GM10266 (cell line): ENCODE measurements around the gene DNAJB6.

Source experiments
- DNase-seq: peaks from one replicate; pipeline ENCODE4 v3.0.0; 2012; ENCODE audit errors: extremely low spot score
- TF ChIP-seq, protein P1 (sequence below): IDR thresholded peaks from 2 replicates; pipeline ENCODE4 v1.5.1; 2012; ENCODE audit warnings: mild to moderate bottlenecking, low read depth; ENCODE audit not compliant: control insufficient read depth, insufficient read depth; ENCODE audit errors: missing control alignments

The DNAJB6 gene

DNA sequence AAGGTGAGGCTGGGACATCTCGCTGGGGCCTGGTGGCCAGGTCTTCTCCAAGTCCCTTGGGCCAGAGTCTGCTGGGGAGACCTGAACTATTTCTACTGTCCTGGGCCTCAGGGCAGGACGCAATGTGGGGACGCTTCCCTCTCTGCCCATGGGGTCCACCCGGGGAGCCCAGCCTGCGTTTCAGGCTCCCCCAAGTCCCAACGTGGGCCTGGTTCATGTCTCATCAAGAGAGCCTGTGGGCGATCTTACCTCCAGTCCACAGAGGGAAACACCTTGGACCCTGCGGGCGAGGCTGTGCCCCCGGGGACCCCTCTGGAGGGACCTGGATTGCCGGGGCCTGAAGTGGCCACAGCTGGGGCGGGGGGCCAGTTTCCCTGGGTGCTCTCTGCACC is 91.7 kb downstream of the DNAJB6 start:
- TF ChIP-seq, protein P1, sequence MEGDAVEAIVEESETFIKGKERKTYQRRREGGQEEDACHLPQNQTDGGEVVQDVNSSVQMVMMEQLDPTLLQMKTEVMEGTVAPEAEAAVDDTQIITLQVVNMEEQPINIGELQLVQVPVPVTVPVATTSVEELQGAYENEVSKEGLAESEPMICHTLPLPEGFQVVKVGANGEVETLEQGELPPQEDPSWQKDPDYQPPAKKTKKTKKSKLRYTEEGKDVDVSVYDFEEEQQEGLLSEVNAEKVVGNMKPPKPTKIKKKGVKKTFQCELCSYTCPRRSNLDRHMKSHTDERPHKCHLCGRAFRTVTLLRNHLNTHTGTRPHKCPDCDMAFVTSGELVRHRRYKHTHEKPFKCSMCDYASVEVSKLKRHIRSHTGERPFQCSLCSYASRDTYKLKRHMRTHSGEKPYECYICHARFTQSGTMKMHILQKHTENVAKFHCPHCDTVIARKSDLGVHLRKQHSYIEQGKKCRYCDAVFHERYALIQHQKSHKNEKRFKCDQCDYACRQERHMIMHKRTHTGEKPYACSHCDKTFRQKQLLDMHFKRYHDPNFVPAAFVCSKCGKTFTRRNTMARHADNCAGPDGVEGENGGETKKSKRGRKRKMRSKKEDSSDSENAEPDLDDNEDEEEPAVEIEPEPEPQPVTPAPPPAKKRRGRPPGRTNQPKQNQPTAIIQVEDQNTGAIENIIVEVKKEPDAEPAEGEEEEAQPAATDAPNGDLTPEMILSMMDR = no peak
- DNase-seq = no peak

DNA sequence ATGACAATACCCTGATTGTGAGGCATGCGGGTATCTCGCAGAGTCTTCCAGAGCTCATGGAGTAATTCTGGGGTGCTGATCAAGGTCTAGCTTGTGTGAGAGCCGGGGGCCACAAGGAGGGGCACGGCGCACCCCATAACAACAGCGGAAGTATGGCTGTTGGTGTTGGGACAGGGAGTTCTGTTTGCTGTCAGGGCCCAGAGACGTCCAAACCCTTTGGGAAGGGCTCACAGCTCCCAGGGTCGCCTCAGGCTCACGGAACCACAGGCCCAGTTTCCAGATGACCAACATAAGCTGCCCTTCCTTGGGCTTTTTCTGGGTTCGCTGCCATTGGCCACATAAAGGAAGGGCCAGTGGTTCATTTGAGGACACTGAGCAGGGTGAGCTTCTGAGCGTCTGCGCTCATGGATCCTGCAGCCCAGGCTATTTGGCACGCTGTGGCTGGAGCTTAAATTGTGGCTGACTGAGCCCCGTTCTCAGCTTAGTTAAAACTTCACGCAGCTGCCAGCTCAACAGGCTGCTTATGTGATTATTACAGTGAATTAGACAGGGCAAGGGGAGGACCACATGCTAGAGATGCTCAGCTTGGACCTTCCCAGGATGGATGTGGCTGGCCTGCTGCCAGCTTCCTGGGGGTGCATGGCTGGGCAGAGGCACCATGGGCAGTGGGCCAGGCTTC is 92.3 kb downstream of the DNAJB6 start:
- TF ChIP-seq, protein P1 = no peak
- DNase-seq = no peak

DNA sequence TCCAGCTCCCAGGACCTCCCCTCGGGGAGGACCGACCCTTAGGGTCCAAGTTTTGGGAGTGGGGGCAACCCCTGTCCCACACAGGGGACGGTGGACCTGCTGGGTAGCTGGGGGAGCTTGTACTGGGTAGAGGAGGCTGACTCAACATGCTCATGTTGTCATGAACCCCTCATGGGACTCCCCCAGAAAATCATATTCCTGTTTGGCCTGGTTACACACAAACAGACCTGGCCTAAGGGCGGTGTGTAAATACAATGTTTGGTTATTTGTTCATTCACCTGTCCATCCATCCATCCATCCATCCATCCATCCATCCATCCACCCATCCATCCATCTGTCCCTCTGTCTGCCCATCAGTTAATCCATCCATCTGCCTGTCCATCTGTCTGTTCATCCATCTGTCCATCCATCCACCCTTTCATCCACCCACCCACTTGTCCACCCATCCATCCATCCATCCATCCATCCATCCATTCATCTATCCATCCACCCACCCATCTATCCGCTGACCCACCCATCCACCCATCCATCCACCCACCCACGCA is 92.9 kb downstream of the DNAJB6 start:
- DNase-seq = no peak
- TF ChIP-seq, protein P1 = no peak

DNA sequence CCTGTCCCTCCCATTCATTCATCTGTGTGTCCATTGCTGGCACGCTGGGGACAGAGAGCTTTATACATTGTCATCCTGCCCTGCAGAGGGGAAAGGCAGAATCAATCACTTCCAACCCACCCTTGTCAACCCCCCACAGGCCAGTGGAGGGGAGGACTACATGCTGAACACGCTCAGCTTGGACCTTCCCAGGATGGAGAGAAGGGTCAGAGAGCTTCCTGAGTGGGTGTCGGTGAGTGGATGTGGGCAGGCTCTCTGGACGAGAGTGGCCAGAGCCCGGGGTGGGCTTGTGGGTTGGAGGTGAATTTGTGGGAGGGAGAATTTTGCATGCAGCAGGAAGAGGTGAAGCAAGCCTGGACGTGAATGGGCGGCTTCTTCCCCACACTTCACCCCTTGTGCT is 93.9 kb downstream of the DNAJB6 start:
- TF ChIP-seq, protein P1 = no peak
- no peak for DNase-seq

DNA sequence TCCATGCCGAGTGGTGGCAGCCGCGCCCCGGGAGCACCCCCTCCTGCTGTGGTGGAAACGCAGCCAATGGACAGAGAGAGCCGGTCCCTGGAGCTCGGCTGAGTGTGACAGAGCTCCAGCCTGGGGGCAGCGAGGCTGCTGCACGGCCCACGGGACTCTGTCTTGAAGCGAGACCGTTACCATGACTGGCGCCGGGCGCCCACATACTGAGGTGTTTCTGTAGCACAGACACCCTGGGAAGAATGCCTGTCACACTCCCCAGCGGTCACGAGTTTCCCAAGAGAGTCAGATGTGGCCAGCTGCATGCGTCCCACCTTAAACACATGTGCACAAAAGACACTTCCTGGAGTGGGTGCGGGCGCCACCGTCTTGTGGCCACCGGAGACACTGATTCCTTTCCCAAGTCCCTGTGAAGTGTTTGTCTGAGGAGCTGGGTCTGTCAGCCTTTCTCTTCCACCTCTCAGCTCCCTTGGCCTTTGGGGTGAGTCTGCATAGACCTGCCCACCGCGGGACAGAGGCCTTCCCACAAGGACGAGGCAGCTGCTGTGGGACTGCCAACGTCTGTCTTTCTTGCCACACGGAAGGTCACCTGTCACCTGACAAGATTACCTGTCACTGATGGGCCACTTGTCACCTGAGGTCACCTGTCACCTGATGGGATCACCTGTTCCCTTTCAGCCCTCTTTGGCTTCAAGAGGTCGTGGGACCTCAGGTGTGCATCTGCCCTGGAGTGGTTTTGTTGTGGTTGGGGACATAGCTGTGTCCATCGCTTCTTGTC is 94.6 kb downstream of the DNAJB6 start:
- TF ChIP-seq, protein P1 = no peak
- DNase-seq = no peak

DNA sequence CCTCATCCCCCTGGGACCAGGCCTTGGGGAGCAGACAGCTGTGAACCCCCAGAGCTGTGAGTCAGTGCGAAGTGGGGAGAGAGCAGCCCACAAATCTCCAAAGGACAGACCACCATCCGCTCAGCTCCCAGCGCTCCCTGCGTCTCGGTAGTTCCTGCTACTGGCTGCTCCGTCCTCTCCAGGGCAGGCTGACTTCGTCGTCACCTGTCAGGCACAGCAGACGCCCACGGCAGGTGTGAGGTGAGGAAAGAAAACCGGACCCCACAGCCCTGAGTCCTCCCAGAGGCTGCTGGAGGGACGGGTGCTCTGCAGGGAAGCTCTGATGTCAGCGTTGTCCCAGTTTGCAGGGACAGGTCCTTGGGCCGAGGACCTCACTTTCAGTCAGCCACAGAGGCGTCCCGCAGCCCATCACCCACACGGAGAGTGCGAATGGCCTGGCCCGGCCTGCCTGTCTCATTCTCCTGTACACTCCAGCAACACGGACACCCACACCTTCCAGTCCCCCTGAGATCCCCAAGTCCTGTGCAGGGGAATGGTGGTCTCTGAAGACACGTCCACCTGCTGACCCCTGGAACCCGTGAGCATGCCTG is 95.2 kb downstream of the DNAJB6 start:
- TF ChIP-seq, protein P1 = no peak
- DNase-seq = no peak
